NCI-H146 treated with DMSO at 0.1 percent for 48 hours (cell line): ENCODE measurements around the gene MME.

ENCODE experiments used
- DNase-seq: peaks from one replicate; lab custom pipeline; 2025; ENCODE audit not compliant: unreplicated experiment; lab: John Stamatoyannopoulos, UW

MME gene

GRCh38 chr3:155231792-155232191 lies 151.7 kb downstream of the MME start:
- DNase-seq, result no peak

- no peak for DNase-seq
Observed at GRCh38 chr3:155232605-155233004, 152.5 kb downstream of the MME start.

- no peak for DNase-seq
Observed at GRCh38 chr3:155233213-155233612, 153.1 kb downstream of the MME start.
